GM23338 (cell line): ENCODE data around the gene SERINC1.

Source experiments
- CTCF ChIP-seq, 2 experiments: fragments of 200-600 bp in 1 of 2; sonication (generic) in 1 of 2; conservative IDR thresholded peaks; 2 replicates each; pipeline versions ENCODE4 v1.5.1 to v1.6.1; 2016 to 2017; ENCODE audit warnings: antibody characterized with exemption in 2 of 2, low read depth in 2 of 2, mild to moderate bottlenecking in 2 of 2, moderate library complexity in 1 of 2
- POLR2AphosphoS5 ChIP-seq: IDR thresholded peaks from 2 replicates; pipeline ENCODE4 v1.6.1; 2016; ENCODE audit warnings: antibody characterized with exemption, low read depth

GRCh38 chr6:122408240-122408639 is 63.4 kb downstream of the SERINC1 start:
- TF ChIP-seq CTCF (conservative IDR thresholded peaks at IDR 0.05; ENCODE audit: low read depth in 2 of 2) (no peak), POLR2AphosphoS5 (no peak)
